HL-60 (cell line): ENCODE data around the gene CYSLTR2.

Experiments used
- DNase-seq, 2 experiments: peaks; one replicate each; pipeline ENCODE4 v3.0.0-alpha.2; 2010 to 2020; ENCODE audit warnings: low read depth in 1 of 2, low spot score in 1 of 2
- H3K27ac ChIP-seq: fragments of 250-450 bp; sonication (Bioruptor Pico); replicated peaks from 2 replicates; pipeline ENCODE4 v1.5.1; 2020; ENCODE audit warnings: mild to moderate bottlenecking, moderate library complexity
- H3K27me3 ChIP-seq: fragments of 250-450 bp; sonication (Bioruptor Pico); 2 replicates; pipeline ENCODE4 v1.5.1; 2021; ENCODE audit warnings: mild to moderate bottlenecking, moderate library complexity; ENCODE audit not compliant: insufficient read depth, poor library complexity, severe bottlenecking
- H3K4me3 ChIP-seq: replicated peaks from 2 replicates; pipeline ENCODE4 v1.5.1; 2011; ENCODE audit warnings: mild to moderate bottlenecking, control low read depth, low read length; ENCODE audit not compliant: insufficient read depth
- CTCF ChIP-seq: IDR thresholded peaks from one replicate; pipeline ENCODE4 v1.5.1; 2011; ENCODE audit warnings: low read length, control low read depth, inconsistent platforms; ENCODE audit not compliant: insufficient read depth
- GABPA ChIP-seq: IDR thresholded peaks from 2 replicates; pipeline ENCODE4 v1.6.1; 2012; ENCODE audit warnings: low read depth
- POLR2AphosphoS5 ChIP-seq: IDR thresholded peaks from 2 replicates; pipeline ENCODE4 v1.6.1; 2012; ENCODE audit warnings: low read depth
- REST ChIP-seq: IDR thresholded peaks from 2 replicates; pipeline ENCODE4 v1.6.1; 2012; ENCODE audit warnings: low read depth; ENCODE audit not compliant: insufficient replicate concordance
- SPI1 ChIP-seq: IDR thresholded peaks from 2 replicates; pipeline ENCODE4 v1.6.1; 2012; ENCODE audit warnings: low read depth, mild to moderate bottlenecking, borderline replicate concordance

The CYSLTR2 gene

GRCh38 chr13:48626726-48627451 lies 26.8 kb upstream of the CYSLTR2 start:
- peak overlapping the region; percentile 85 for H3K27ac ChIP-seq
- TF ChIP-seq REST (no peak), GABPA (no peak), POLR2AphosphoS5 (no peak), CTCF (no peak), SPI1 (no peak)
- no peaks in the 10 kb centered on the region for H3K27me3 ChIP-seq
- no peak overlapping the region for H3K4me3 ChIP-seq
- DNase-seq, result no peak

- TF ChIP-seq REST (no peak), SPI1 (no peak)
- Histone ChIP-seq H3K27ac (no peak overlapping the region), H3K4me3 (no peak overlapping the region), H3K27me3 (no peaks in the 10 kb centered on the region)
- DNase-seq, result no peak
Measured at GRCh38 chr13:48629277-48629676, 24.5 kb upstream of the CYSLTR2 start.

DNA sequence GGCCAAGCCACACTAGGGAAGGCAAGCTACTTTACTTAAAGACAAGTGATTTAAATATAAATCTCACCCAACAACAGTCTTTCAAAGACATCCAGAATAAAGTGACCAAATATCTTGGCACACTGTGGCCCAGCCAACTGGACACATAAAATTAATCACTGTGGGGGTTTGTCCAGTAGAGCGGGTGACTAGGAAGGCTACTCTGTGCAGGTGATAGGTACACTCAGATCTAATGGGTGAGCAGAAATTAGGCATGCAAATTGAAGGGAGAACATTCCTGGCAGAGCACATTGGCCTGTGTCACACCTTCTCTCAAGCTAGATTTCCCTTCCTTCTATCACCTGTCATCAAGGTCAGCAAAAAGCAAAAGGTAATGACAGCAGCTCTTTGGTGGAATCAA lies 23.4 kb upstream of the CYSLTR2 start:
- Histone ChIP-seq H3K27ac (no peak overlapping the region), H3K4me3 (no peak overlapping the region), H3K27me3 (no peaks in the 10 kb centered on the region)
- no peak for TF ChIP-seq CTCF
- no peak for TF ChIP-seq REST
- TF ChIP-seq SPI1, result no peak
- TF ChIP-seq POLR2AphosphoS5, result no peak
- TF ChIP-seq GABPA, result no peak
- no peak for DNase-seq
